Breast epithelium (tissue), 4 donors: Measurements from ENCODE around the gene CUL9. TPM values are rescaled to one million over a fixed set of nuclear protein-coding genes. Genes with fewer than 3 reads are reported as not detected.

ENCODE experiments used
- DNase-seq, 2 donors: peaks; one replicate each; pipeline ENCODE4 v3.0.0-alpha.2; 2019; ENCODE audit warnings: low spot score in 2 of 2
- H3K27ac ChIP-seq, 2 donors: fragments of 200-600 bp; sonication (generic) in 1 of 2; one replicate each; pipeline ENCODE4 v1.5.1; 2016 to 2019; ENCODE audit warnings: mild to moderate bottlenecking in 1 of 2
- H3K27me3 ChIP-seq, 2 donors: fragments of 200-600 bp; sonication (generic) in 1 of 2; one replicate each; pipeline versions ENCODE4 v1.5.1 to v1.6.0; 2017 to 2019; ENCODE audit warnings: control low read depth in 1 of 2, mild to moderate bottlenecking in 1 of 2
- H3K36me3 ChIP-seq: fragments of 200-600 bp; one replicate; pipeline ENCODE4 v1.5.1; 2019
- H3K4me1 ChIP-seq, 2 donors: fragments of 200-600 bp; sonication (generic); one replicate each; pipeline ENCODE4 v1.5.1; 2016 to 2019; ENCODE audit warnings: control low read depth in 1 of 2
- H3K4me3 ChIP-seq, 3 donors: fragments of 200-600 bp; sonication (generic); 1 replicate in 2 of 3; 2 replicates in 1 of 3; pipeline ENCODE4 v1.5.1; 2016 to 2019; ENCODE audit warnings: mild to moderate bottlenecking in 3 of 3, moderate library complexity in 2 of 3
- H3K9me3 ChIP-seq, 2 donors: fragments of 200-600 bp; sonication (generic) in 1 of 2; one replicate each; pipeline ENCODE4 v1.5.1; 2016 to 2019; ENCODE audit warnings: control low read depth in 1 of 2
- POLR2A ChIP-seq: fragments of 450-650 bp; IDR thresholded peaks from one replicate; pipeline ENCODE4 v1.6.1; 2016; ENCODE audit warnings: antibody characterized with exemption, mild to moderate bottlenecking, moderate library complexity
- POLR2AphosphoS5 ChIP-seq, 3 donors: sonication (generic); formaldehyde crosslinking; IDR thresholded peaks; one replicate each; pipeline ENCODE4 v1.6.1; 2017; ENCODE audit warnings: antibody characterized with exemption in 3 of 3
- intact Hi-C: fragments of 100-400 bp; cut with DNase I; formaldehyde crosslinking; loops from one replicate; pipeline ENCODE4 v1.15.1; 2023; ENCODE audit warnings: low total_unique reads
- total RNA-seq, 3 donors: library from RNA; depleted of rRNA; stranded (reverse); fragments of >200 nt; gene quantifications; one replicate each; pipeline ENCODE4 v1.1.0, GENCODE V29; 2016
- TF ChIP-seq, protein P1 (sequence below), 3 donors: fragments of 450-650 bp; IDR thresholded peaks; one replicate each; pipeline ENCODE4 v1.5.1; 2016 to 2017; ENCODE audit warnings: antibody characterized with exemption in 3 of 3, mild to moderate bottlenecking in 3 of 3, moderate library complexity in 3 of 3

The CUL9 gene
- total RNA-seq, 3 donors from 2014 or later, result 25.1 to 47.5 (median 43.3) TPM

DNA sequence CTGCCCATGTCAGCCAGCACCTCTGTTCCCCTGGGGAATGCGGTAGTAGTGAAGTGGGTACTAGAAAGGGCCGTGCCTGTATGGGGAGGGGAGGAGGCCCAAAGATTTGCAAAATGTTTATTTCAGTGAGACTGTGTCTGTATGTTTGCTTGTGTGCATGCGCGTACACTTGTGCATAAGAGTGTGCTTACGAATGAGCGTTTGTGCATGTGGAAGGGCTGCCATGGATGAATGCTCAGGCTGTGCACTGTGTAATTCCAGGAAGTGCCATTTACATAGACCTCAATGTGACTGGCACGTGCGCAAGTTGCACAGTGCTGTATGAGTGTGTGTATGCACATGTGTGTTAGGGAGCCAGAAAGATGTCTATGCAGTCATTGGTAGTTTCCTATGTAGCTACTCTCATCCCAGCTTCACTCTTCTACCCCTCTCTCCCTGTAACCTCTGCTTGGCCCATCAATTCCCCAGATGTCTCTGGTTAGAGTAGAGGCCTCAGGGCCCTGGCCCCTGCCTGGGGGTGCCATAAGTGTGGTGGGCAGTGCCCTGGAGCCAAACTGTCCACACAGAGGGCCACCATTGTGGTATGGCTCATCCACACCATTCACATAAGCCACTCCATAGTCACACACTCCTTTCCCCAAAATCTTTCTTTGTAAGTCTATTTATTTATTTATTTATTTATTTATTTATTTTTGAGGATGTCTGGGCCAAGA lies 89.3 kb downstream of the CUL9 start:
- Histone ChIP-seq H3K9me3 (no peaks in the 10 kb centered on the region), H3K27me3 (peaks cover 0 to 7% of the 10 kb centered on the region in 2 donors), H3K36me3 (no peaks in the 10 kb centered on the region), H3K27ac (no peak overlapping the region), H3K4me1 (peaks cover 0 to 15% of the 10 kb centered on the region in 2 donors), H3K4me3 (no peak overlapping the region)
- DNase-seq, result no peak
- intact Hi-C loops, result no loop called here
- no peak for TF ChIP-seq POLR2AphosphoS5 (IDR thresholded peaks at IDR 0.05)
- TF ChIP-seq, protein P1, sequence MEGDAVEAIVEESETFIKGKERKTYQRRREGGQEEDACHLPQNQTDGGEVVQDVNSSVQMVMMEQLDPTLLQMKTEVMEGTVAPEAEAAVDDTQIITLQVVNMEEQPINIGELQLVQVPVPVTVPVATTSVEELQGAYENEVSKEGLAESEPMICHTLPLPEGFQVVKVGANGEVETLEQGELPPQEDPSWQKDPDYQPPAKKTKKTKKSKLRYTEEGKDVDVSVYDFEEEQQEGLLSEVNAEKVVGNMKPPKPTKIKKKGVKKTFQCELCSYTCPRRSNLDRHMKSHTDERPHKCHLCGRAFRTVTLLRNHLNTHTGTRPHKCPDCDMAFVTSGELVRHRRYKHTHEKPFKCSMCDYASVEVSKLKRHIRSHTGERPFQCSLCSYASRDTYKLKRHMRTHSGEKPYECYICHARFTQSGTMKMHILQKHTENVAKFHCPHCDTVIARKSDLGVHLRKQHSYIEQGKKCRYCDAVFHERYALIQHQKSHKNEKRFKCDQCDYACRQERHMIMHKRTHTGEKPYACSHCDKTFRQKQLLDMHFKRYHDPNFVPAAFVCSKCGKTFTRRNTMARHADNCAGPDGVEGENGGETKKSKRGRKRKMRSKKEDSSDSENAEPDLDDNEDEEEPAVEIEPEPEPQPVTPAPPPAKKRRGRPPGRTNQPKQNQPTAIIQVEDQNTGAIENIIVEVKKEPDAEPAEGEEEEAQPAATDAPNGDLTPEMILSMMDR (IDR thresholded peaks at IDR 0.05), result no peak
- no peak for TF ChIP-seq POLR2A

DNA sequence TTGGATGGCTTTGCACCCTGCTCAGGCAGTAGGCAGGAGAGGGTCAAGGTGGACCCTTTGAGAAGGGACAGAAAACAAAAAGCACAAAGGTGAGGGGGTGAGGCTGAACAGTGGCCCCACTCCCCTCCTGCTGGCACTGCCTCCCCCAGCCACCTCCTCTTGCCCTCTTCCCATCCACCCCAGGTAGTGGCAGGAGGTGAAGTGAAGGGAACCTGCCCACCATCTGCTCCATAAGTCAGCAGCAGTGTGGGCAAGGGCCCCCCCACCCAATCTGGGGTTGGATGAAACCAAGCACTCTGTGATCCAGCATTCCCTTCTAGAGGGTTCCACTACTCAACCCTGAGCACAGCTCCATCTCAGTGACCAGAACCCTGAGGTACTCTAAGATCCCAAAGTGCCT lies 89.9 kb downstream of the CUL9 start:
- Histone ChIP-seq H3K27me3 (peaks cover 0 to 7% of the 10 kb centered on the region in 2 donors), H3K9me3 (no peaks in the 10 kb centered on the region), H3K27ac (no peak overlapping the region), H3K4me3 (no peak overlapping the region), H3K36me3 (no peaks in the 10 kb centered on the region), H3K4me1 (peaks cover 0 to 15% of the 10 kb centered on the region in 2 donors)
- no peak for DNase-seq
- no peak for TF ChIP-seq POLR2A
- TF ChIP-seq, protein P1 (IDR thresholded peaks at IDR 0.05), result no peak
- no peak for TF ChIP-seq POLR2AphosphoS5 (IDR thresholded peaks at IDR 0.05)
- intact Hi-C loops, result no loop called here

DNA sequence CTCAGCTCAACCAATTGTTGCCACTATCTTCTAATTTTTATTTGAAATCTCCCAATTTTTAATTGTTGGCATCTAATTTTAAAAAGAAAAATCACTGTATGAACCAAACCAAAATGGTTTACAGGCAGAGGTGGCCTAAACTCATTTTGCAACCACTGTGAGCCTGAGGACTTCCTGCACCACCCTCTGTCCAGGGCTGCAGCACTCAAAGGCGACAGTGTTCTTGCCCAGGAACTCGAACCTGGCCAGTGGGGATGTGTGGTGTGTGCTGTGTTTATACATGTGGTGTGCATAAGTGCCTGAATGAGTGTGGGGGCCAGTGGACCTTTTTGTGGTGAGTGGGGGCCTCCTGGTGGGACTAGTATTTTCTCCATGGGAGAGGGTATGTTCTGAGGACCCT lies 91.7 kb downstream of the CUL9 start:
- no peak overlapping the region for H3K27ac ChIP-seq
- H3K27me3 ChIP-seq, result peaks cover 0 to 7% of the 10 kb centered on the region in 2 donors
- TF ChIP-seq, protein P1 (IDR thresholded peaks at IDR 0.05), result no peak
- no peak for TF ChIP-seq POLR2A
- TF ChIP-seq POLR2AphosphoS5 (IDR thresholded peaks at IDR 0.05), result no peak
- no peak for DNase-seq
- intact Hi-C loops, result no loop called here
- peaks cover 0 to 15% of the 10 kb centered on the region in 2 donors for H3K4me1 ChIP-seq
- H3K9me3 ChIP-seq, result no peaks in the 10 kb centered on the region
- H3K36me3 ChIP-seq, result no peaks in the 10 kb centered on the region
- no peak overlapping the region for H3K4me3 ChIP-seq

Other genes starting within 250 kb of the CUL9 start
- 1 to 10 TPM in 2 of 3 donors, under 1 TPM in 1; 0.32 to 5.9 (median 1.8) TPM for gene GNMT, start 221.4 kb upstream of the CUL9 start, total RNA-seq
- gene PEX6, start 203.0 kb upstream of the CUL9 start, total RNA-seq, result 10 to 100 TPM; 13.0 to 22.3 (median 18.9) TPM
- gene PPP2R5D, start 197.6 kb upstream of the CUL9 start, total RNA-seq, result 10 to 100 TPM; 25.2 to 35.6 (median 34.7) TPM
- 10 to 100 TPM; 65.0 to 78.0 (median 76.3) TPM for gene MEA1, start 168.2 kb upstream of the CUL9 start, total RNA-seq
- gene KLHDC3, start 167.9 kb upstream of the CUL9 start, total RNA-seq, result 10 to 100 TPM; 91.4 to 97.3 (median 92.5) TPM
- gene RRP36, start 160.6 kb upstream of the CUL9 start, total RNA-seq, result 10 to 100 TPM; 48.8 to 69.2 (median 56.3) TPM
- gene CUL7, start 128.3 kb upstream of the CUL9 start, total RNA-seq, result 10 to 100 TPM; 12.6 to 21.4 (median 19.3) TPM
- 10 to 100 TPM; 17.9 to 32.1 (median 29.1) TPM for gene MRPL2, start 122.8 kb upstream of the CUL9 start, total RNA-seq
- gene KLC4, start 122.6 kb upstream of the CUL9 start, total RNA-seq, result 10 to 100 TPM; 20.5 to 33.7 (median 21.0) TPM
- 10 to 100 TPM in 2 of 3 donors, 1 to 10 TPM in 1; 7.0 to 57.1 (median 52.1) TPM for gene PTK7, start 105.9 kb upstream of the CUL9 start, total RNA-seq
- gene SRF, start 10.9 kb upstream of the CUL9 start, total RNA-seq, result 10 to 100 TPM; 18.1 to 32.1 (median 28.5) TPM
- gene DNPH1, start 47.3 kb downstream of the CUL9 start, total RNA-seq, result 10 to 100 TPM; 46.5 to 61.1 (median 53.7) TPM
- gene TTBK1, start 61.3 kb downstream of the CUL9 start, total RNA-seq, result under 1 TPM in 1 of 3 donors, not detected in 2; under 0.01 TPM
- gene SLC22A7, start 116.1 kb downstream of the CUL9 start, total RNA-seq, result not detected
- gene CRIP3, start 126.6 kb downstream of the CUL9 start, total RNA-seq, result 1 to 10 TPM; 1.6 to 2.1 (median 1.9) TPM
- 10 to 100 TPM; 15.4 to 19.5 (median 17.4) TPM for gene ZNF318, start 187.5 kb downstream of the CUL9 start, total RNA-seq
- 10 to 100 TPM in 2 of 3 donors, 1 to 10 TPM in 1; 9.0 to 19.9 (median 12.1) TPM for gene ABCC10, start 245.3 kb downstream of the CUL9 start, total RNA-seq